NCI-H345 treated with DMSO at 0.1 percent for 48 hours (cell line): ENCODE results near the gene C1QB.
A peak's percentile ranks its signal among the peaks of the same experiment; 100 is the strongest.
"Not testable (repeated sequence)": the region's sequence is repeated elsewhere in the genome, so short reads cannot be mapped to it uniquely, and the experiment has no call there.

Experiments used
- DNase-seq: peaks from one replicate; lab custom pipeline; 2025; ENCODE audit not compliant: unreplicated experiment; lab: John Stamatoyannopoulos, UW

C1QB gene

DNA sequence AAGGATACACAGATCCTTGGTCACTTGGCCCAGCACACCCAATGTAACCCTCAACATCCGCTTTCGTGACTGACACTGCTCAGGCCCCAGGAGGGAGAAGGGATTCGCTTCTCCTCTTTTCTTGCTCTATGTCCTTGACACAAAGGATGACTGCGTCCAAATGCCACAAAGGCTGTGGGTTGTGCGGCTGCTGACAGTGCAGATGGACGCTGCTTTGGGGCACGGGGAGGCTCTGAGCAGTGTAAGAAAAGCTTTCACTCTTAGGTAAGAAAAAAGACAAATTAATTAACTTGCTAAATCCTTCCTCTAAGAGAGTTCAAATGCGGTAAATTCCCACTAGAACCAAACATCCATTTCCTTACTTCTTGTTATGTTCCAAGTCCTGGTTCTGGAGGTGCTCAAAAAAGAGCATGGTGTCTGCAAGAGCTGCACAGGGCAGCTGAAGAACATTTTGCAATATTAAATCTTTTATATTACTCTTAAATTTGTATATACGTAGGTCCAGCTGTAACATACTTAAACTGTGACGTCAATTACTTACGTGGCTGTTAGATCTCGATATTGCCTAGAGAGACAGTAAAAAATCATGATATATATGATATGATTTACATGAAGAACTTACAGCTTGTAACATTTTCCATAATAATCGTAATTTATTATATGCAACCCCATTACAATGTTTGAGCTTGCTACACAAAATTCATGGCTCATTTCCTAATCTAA lies 38.2 kb downstream of the C1QB start:
- no peak for DNase-seq

- DNase-seq = no peak
These were observed 41.1 kb downstream of the C1QB start for GRCh38 chr1:22694172-22694571.

- DNase-seq = no peak
These were observed 43.6 kb downstream of the C1QB start for GRCh38 chr1:22696610-22697009.

DNA sequence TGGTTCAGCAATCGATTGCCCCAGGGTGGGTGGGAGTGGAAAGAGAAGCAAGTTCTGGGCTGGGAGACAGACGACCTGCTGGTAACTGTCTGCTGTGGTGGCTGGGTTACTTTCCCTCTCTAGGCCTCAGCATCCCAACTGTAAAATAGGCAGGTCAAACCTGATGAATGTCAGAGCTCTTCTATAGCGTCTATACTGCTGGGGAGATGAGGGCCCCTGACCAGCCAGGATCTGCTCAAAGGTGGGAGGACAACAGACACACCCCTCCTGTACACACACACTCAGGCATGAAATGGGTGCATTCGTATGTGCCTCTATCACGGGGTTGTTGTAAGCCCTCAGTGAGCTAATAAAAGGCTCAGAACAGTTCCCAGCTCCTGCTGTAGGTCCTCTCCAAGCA lies 44.9 kb downstream of the C1QB start:
- DNase-seq = no peak

- DNase-seq = no peak
These were observed 46.9 kb downstream of the C1QB start for GRCh38 chr1:22699681-22700520.

DNA sequence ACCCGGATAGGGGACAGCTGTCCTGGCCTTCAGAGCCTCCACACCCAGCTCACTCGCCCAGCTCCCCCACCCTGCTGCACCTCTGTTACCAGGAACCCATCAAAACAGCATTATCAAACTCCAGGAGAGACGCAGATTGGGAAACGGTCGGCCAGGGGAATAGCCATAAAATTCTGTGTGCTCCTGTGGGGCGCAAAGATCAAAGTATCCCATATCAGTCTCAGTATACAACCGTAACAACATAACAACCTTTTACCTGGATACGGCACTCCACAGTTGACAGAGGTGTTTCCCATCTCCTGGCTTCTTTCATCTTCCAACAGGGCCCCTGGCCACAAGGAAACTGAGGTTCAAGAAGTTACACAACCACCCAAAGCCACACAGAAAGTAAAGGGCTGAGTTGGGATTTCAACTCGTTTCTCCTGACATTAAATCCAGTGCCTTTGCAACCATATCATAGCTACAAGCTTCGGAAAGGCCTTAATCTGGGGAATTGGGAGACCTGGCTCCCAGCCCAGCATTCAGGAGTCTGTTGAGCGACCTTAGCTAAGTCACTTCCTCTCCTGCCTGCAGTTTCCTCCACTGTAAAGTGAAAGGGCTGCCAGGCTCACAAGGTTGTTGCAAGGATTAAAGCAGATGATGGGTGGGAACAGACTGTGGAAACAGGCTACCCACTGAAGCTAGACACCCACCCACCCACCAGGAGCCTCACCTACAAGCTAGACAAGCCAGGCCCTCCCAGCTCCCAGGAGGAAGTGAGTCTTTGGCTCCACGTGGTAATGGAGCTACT lies 49.5 kb downstream of the C1QB start:
- DNase-seq = no peak

DNA sequence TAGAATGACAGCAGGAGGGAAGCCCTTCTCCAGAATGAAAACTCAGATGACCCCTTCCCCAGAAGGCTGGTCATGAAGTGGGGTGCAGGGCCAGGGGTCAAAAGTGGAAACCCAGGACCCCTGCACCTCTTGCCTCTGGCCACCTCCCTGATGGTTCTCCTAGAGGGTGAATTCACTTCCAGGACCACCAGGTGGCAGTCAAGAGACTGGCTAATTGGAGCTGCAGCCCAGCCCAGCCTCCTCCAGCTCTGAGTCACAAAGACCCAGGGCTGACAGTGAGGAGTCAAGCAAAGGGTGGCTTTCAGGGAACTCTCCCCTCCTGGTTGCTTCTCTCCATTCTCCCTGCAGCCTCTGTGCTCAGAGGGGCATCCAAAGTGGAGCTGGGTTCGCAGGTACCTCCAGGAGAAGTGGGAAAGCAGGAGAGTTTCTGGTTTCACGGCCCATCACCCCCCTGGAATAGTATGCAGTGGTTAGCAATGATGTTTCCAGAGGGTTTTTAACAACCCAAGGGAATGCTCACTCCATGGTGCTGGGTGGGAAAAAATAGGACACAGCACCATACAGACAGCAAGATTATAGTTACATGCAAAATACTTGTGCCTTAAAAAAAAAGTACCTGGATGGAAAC lies 51.5 kb downstream of the C1QB start:
- DNase-seq = peak; percentile 62

DNA sequence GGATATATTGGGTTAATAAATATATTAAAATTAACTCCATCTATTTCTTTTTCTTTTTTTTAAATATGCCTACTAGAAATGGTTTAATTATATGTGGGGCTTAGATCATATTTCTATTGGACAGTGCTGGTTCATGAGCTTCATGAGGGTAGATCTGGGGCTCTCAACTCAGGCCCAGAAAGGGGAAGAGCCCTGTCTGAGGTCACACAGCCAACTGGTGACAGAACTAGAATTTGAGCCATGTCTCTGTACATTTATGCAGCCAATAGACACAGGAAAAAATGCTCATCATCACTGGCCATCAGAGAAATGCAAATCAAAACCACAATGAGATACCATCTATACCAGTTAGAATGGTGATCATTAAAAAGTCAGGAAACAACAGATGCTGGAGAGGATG lies 52.5 kb downstream of the C1QB start:
- no peak for DNase-seq

GRCh38 chr1:22706100-22706499 lies 53.1 kb downstream of the C1QB start:
- DNase-seq = not testable (repeated sequence)

DNA sequence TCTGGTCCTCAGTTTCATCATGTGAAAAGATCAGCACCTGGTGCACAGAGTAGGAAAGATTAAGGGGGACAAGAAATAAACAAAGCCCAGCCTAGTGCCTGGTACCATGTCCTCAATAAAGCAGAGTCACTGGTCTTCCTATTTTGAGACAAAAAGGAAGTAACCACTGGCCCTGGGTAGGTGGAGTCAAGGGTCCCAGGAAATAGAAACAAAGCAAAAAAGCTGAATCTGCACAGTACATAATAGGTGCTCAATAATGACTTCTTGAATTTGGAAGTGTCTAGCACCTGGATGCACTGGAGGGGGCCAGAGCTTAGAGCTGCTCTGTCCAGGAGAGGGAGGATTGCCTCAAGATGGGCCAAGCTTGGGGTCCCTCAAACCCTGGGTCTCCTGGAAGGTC lies 55.7 kb downstream of the C1QB start:
- no peak for DNase-seq

- DNase-seq = no peak
These were observed 56.2 kb downstream of the C1QB start for GRCh38 chr1:22709227-22709626.

DNA sequence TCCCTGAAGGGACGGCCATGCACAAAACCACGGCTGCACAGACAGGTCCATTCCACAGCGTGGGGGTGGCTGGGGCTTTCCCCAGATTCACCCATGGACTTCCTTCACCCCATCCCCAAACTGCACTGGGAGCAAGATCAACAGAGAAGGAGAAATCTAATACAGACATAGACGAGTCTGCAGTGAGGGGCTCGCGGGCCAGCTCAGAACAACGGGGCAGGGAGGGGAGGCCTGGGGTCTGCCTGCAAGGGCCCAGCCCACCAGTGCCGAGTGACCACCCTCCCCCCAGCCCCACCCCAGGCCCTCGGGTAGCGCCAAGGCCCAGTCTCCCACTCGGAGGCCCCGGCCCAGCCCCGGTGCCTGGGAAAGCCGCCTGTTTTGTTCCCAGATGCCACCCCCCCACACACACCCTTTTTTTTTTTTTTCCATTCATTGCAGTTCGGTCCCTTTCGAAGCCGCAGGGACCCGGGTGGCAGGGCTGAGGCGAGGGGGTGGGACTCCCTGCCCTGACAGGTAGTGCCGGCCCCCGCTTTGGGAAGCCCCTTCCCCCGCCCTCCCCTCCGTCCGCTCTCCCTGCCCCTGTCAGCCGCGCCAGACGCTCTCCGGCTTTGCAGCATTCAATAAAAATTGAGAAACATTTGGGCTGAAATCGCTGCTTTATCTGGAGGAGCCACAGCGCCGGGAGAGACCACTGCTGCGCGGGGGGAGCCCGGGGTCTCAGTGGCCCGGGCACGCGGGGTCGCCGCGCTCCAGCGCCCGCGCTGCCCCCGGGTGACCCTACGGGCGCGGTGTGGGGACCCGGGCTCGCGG lies 57.1 kb downstream of the C1QB start:
- no peak for DNase-seq

DNA sequence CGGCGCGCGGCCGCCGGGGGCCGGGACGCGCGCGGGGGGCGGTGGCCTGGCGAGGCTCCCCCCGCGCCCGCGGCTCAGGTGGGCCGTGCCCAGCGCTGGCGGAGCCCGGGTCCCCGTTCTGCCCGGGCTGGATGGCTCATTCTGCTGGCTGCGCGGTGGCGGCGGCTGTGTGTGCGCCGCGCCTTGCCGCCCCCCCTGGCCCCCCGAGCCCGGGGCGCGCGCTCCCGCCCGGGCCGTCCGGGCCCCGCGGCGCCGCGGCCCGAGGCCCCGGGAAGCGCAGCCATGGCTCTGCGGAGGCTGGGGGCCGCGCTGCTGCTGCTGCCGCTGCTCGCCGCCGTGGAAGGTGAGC lies 57.6 kb downstream of the C1QB start, which contains the start of gene EPHB2:
Gene EPHB2, plus strand, starts transcription at position 139 of the 349 bp plus-strand sequence. Its CDS starts 144 bp downstream, at position 283.
- DNase-seq = peak; percentile 26

DNA sequence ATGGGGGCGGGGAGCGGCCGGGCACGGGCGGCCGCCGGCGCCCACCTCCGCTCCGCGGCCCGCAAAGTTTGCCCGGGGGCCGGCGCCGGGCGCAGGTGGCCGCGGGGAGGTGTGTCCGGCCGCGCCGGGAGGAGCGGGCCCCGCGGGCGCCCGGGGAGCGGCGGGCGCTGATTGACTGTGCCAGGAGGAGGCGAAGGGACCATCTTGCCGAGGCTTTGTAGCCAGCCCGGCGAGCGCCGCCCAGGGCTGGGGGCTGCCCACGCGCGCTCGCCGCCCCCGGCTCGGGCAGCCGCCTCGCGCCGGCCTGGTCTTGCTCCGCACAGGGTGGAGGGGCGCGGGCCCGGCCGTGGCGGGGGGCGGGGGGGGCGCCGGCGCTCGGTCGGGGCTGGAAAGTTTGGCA lies 58.0 kb downstream of the C1QB start:
- DNase-seq = no peak
